GM12878 (cell line): Measurements from ENCODE around the gene ATXN7L1.

ENCODE experiments used
- ATF2 ChIP-seq: IDR thresholded peaks from 2 replicates; pipeline ENCODE4 v1.6.1; 2012; ENCODE audit warnings: low read length, inconsistent platforms
- ATF7 ChIP-seq: fragments of 450-650 bp; IDR thresholded peaks from 2 replicates; pipeline ENCODE4 v1.6.1; 2016; ENCODE audit warnings: low read depth, mild to moderate bottlenecking
- BACH1 ChIP-seq: fragments of 450-650 bp; IDR thresholded peaks from 2 replicates; pipeline ENCODE4 v1.6.1; 2017; ENCODE audit warnings: mild to moderate bottlenecking, borderline replicate concordance
- CTCF ChIP-seq, 3 experiments: IDR thresholded peaks in 2 of 3; conservative IDR thresholded peaks in 1 of 3; 2 replicates each; pipeline ENCODE4 v1.5.1; 2011; ENCODE audit warnings: low read depth in 3 of 3, low read length in 3 of 3, mild to moderate bottlenecking in 3 of 3, control low read depth in 2 of 3, moderate library complexity in 2 of 3, inconsistent platforms in 1 of 3, mixed read lengths in 1 of 3; ENCODE audit not compliant: control insufficient read depth in 2 of 3, insufficient read depth in 1 of 3; ENCODE audit errors: extremely low read depth in 1 of 3
- EZH2 ChIP-seq: IDR thresholded peaks from 2 replicates; pipeline ENCODE4 v1.6.1; 2012; ENCODE audit warnings: low read depth, mild to moderate bottlenecking, control low read depth, inconsistent platforms, low read length, borderline replicate concordance; ENCODE audit not compliant: control insufficient read depth
- MTA3 ChIP-seq: IDR thresholded peaks from 2 replicates; pipeline ENCODE4 v1.6.1; 2012; ENCODE audit warnings: low read length, inconsistent platforms, borderline replicate concordance
- MXI1 ChIP-seq: fragments of 150-350 bp; IDR thresholded peaks from 2 replicates; pipeline ENCODE4 v1.6.1; 2011; ENCODE audit warnings: low read depth, mild to moderate bottlenecking, inconsistent platforms, low read length, improper control_type of control experiment
- NFIC ChIP-seq: IDR thresholded peaks from 2 replicates; pipeline ENCODE4 v1.6.1; 2012; ENCODE audit warnings: low read depth, mild to moderate bottlenecking, inconsistent platforms, low read length, moderate library complexity
- POLR2A ChIP-seq: IDR thresholded peaks from 2 replicates; pipeline ENCODE4 v1.6.1; 2011; ENCODE audit warnings: low read depth, mild to moderate bottlenecking, low read length
- POLR2AphosphoS5 ChIP-seq: IDR thresholded peaks from 2 replicates; pipeline ENCODE4 v1.6.1; 2011; ENCODE audit warnings: mild to moderate bottlenecking, low read length, inconsistent platforms
- SUZ12 ChIP-seq: fragments of 200-600 bp; sonication (generic); IDR thresholded peaks from one replicate; pipeline ENCODE4 v1.6.1; 2018; ENCODE audit warnings: antibody characterized with exemption, mild to moderate bottlenecking; ENCODE audit not compliant: unreplicated experiment
- TF ChIP-seq, protein P1 (sequence below): IDR thresholded peaks from 2 replicates; pipeline ENCODE4 v1.6.1; 2011; ENCODE audit warnings: borderline replicate concordance, low read depth, mild to moderate bottlenecking, moderate library complexity, low read length; ENCODE audit not compliant: insufficient read depth, poor library complexity, severe bottlenecking

- TF ChIP-seq CTCF (IDR thresholded peaks at IDR 0.05 in 2 of 3, conservative IDR thresholded peaks at IDR 0.05 in 1 of 3; ENCODE audit: control insufficient read depth in 2 of 3, extremely low read depth in 1 of 3, insufficient read depth in 1 of 3, low read depth in 3 of 3, low read length in 3 of 3) (no peak), SUZ12 (no peak), BACH1 (no peak), EZH2 (no peak), MXI1 (no peak), POLR2A (no peak), MTA3 (no peak), ATF2 (no peak), POLR2AphosphoS5 (no peak), ATF7 (no peak), NFIC (no peak)
- TF ChIP-seq, protein P1, sequence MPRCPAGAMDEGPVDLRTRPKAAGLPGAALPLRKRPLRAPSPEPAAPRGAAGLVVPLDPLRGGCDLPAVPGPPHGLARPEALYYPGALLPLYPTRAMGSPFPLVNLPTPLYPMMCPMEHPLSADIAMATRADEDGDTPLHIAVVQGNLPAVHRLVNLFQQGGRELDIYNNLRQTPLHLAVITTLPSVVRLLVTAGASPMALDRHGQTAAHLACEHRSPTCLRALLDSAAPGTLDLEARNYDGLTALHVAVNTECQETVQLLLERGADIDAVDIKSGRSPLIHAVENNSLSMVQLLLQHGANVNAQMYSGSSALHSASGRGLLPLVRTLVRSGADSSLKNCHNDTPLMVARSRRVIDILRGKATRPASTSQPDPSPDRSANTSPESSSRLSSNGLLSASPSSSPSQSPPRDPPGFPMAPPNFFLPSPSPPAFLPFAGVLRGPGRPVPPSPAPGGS = no peak
These were observed 1.3 kb upstream of the ATXN7L1 start for GRCh38 chr7:105877736-105878135.
